H1 (cell line): ENCODE results near the gene DNAJB8. TPM values are rescaled to one million over a fixed set of nuclear protein-coding genes. Genes with fewer than 3 reads are reported as not detected.

ENCODE experiments used
- BACH1 ChIP-seq: IDR thresholded peaks from 2 replicates; pipeline ENCODE4 v1.6.1; 2012; ENCODE audit warnings: low read length, improper control_type of control experiment
- CHD7 ChIP-seq: fragments of 300-600 bp; sonication (generic); IDR thresholded peaks from 2 replicates; pipeline ENCODE4 v1.7.1; 2012; ENCODE audit warnings: low read length, moderate library complexity, mild to moderate bottlenecking, inconsistent platforms; ENCODE audit not compliant: insufficient replicate concordance
- JUN ChIP-seq: IDR thresholded peaks from 2 replicates; pipeline ENCODE4 v1.6.1; 2011; ENCODE audit warnings: low read depth, mild to moderate bottlenecking, improper control_type of control experiment, low read length
- NANOG ChIP-seq: IDR thresholded peaks from 2 replicates; pipeline ENCODE4 v1.6.1; 2011; ENCODE audit warnings: low read length, low read depth, mild to moderate bottlenecking, inconsistent platforms; ENCODE audit not compliant: insufficient read depth, poor library complexity, severe bottlenecking
- POU5F1 ChIP-seq: IDR thresholded peaks from 2 replicates; pipeline ENCODE4 v1.6.1; 2011; ENCODE audit warnings: low read depth, mild to moderate bottlenecking, low read length, moderate library complexity
- SIN3A ChIP-seq, 2 experiments: IDR thresholded peaks in 1 of 2; conservative IDR thresholded peaks in 1 of 2; 2 replicates each; pipeline ENCODE4 v1.6.1; 2011 to 2012; ENCODE audit warnings: low read length in 2 of 2, improper control_type of control experiment in 1 of 2, low read depth in 1 of 2, mild to moderate bottlenecking in 1 of 2
- SUZ12 ChIP-seq: fragments of 200-600 bp; sonication (generic); IDR thresholded peaks from 2 replicates; pipeline ENCODE4 v1.6.1; 2012; ENCODE audit warnings: mild to moderate bottlenecking, inconsistent platforms, low read length, moderate library complexity, mixed read lengths
- polyA plus RNA-seq, 7 experiments: library from polyadenylated mRNA; depleted of rRNA in 3 of 7; stranded (reverse) in 5 of 7; unstranded in 2 of 7; fragments of >200 nt in 5 of 7; fragments of 200-250 nt in 2 of 7; gene quantifications; 1 replicate in 5 of 7; 2 replicates in 1 of 7; 4 replicates in 1 of 7; pipeline versions ENCODE4 v1.2.1 to v1.2.3, GENCODE V29; 2011 to 2013; ENCODE audit warnings: missing spikeins in 2 of 7, mixed read lengths in 2 of 7
- total RNA-seq: library from RNA; stranded (reverse); fragmentation: NEBNext Ultra II Directional; extraction: Animal tissue kit (Norgen Biotek cat#: 25700); gene quantifications from 2 replicates; pipeline ENCODE4 v1.2.1, GENCODE V29; 2021
- TF ChIP-seq, protein P1 (sequence below): IDR thresholded peaks from 2 replicates; pipeline ENCODE4 v1.6.1; 2012; ENCODE audit warnings: inconsistent platforms
- TF ChIP-seq, protein P2 (sequence below): IDR thresholded peaks from 2 replicates; pipeline ENCODE4 v1.6.1; 2011; ENCODE audit warnings: low read depth, mild to moderate bottlenecking, low read length; ENCODE audit not compliant: insufficient read depth

The DNAJB8 gene
- total and polyA plus RNA-seq, 2 of the 8 experiments (the other 6 are each of a cell fraction or from before 2014, with no cell fraction given), result not detected

- TF ChIP-seq, protein P1, sequence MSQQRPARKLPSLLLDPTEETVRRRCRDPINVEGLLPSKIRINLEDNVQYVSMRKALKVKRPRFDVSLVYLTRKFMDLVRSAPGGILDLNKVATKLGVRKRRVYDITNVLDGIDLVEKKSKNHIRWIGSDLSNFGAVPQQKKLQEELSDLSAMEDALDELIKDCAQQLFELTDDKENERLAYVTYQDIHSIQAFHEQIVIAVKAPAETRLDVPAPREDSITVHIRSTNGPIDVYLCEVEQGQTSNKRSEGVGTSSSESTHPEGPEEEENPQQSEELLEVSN, result no peak
- TF ChIP-seq, protein P2, sequence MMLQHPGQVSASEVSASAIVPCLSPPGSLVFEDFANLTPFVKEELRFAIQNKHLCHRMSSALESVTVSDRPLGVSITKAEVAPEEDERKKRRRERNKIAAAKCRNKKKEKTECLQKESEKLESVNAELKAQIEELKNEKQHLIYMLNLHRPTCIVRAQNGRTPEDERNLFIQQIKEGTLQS, result no peak
- no peak for TF ChIP-seq JUN
- no peak for TF ChIP-seq CHD7
- TF ChIP-seq SUZ12, result no peak
- TF ChIP-seq BACH1, result no peak
- no peak for TF ChIP-seq POU5F1
- no peak for TF ChIP-seq SIN3A (conservative IDR thresholded peaks at IDR 0.05 in 1 of 2, IDR thresholded peaks at IDR 0.05 in 1 of 2; ENCODE audit: low read depth in 1 of 2, low read length in 2 of 2)
- no peak for TF ChIP-seq NANOG
Measured at GRCh38 chr3:128425142-128425845, 41.4 kb downstream of the DNAJB8 start (continued).
